AG04450 (cell line): ENCODE results near the gene ERP44. TPM values are rescaled to one million over a fixed set of nuclear protein-coding genes. Genes with fewer than 3 reads are reported as not detected.

Source experiments
- CTCF ChIA-PET: fragments of 300-600, 350-600 bp; formaldehyde crosslinking; extraction: SDS; loops from one replicate; lab custom pipeline; 2022; ENCODE audit warnings: antibody characterized with exemption, inconsistent platforms; lab: Charles Lee
- POLR2A ChIA-PET: fragments of 350-600 bp; formaldehyde crosslinking; extraction: SDS; loops from one replicate; lab custom pipeline; 2021; ENCODE audit warnings: antibody characterized with exemption, inconsistent platforms; lab: Yijun Ruan, JAX
- DNase-seq: peaks from one replicate; pipeline ENCODE4 v3.0.0-alpha.2; 2011; ENCODE audit warnings: low read depth, low spot score
- H3K27ac ChIP-seq: one replicate; pipeline ENCODE4 v1.5.1; 2012; ENCODE audit warnings: low read depth, low read length, control low read depth
- H3K27me3 ChIP-seq: one replicate; pipeline ENCODE4 v1.6.0; 2012; ENCODE audit warnings: low read length; ENCODE audit not compliant: control insufficient read depth, insufficient read depth
- H3K4me3 ChIP-seq: 2 replicates; pipeline ENCODE4 v1.5.1; 2011; ENCODE audit warnings: mild to moderate bottlenecking, low read depth, low read length, control low read depth
- H3K9me3 ChIP-seq: 2 replicates; pipeline ENCODE4 v1.5.1; 2012; ENCODE audit warnings: low read length; ENCODE audit not compliant: control insufficient read depth, insufficient read depth
- CTCF ChIP-seq: IDR thresholded peaks from 2 replicates; pipeline ENCODE4 v1.5.1; 2011; ENCODE audit warnings: low read depth, low read length, control low read depth, inconsistent platforms
- polyA plus RNA-seq: library from polyadenylated mRNA; depleted of rRNA; stranded (reverse); fragments of >200 nt; gene quantifications from 2 replicates; pipeline ENCODE4 v1.2.3, GENCODE V29; 2011

Gene ERP44
- polyA plus RNA-seq, 1 experiment: 28.0 TPM

- Histone ChIP-seq H3K4me3 (no peak overlapping the region), H3K27me3 (no peaks in the 10 kb centered on the region), H3K27ac (no peak overlapping the region), H3K9me3 (no peaks in the 10 kb centered on the region)
- ChIA-PET POLR2A (no interaction called here), CTCF (interaction anchor here (0.8 kb wide), 1 partner anchor 467 kb away, joined by 3 read pairs; no protein-coding TSS in a partner anchor)
- TF ChIP-seq CTCF: no peak
- DNase-seq: no peak
These were observed 35.9 kb upstream of the ERP44 start for GRCh38 chr9:100134731-100135130.

- no peak overlapping the region for H3K4me3 ChIP-seq
- no peaks in the 10 kb centered on the region for H3K9me3 ChIP-seq
- CTCF ChIA-PET: no interaction called here
- DNase-seq: no peak
- TF ChIP-seq CTCF: no peak
- H3K27me3 ChIP-seq: no peaks in the 10 kb centered on the region
- H3K27ac ChIP-seq: no peak overlapping the region
- POLR2A ChIA-PET: no interaction called here
These were observed 33.2 kb upstream of the ERP44 start for GRCh38 chr9:100131875-100132430.

GRCh38 chr9:100131216-100131615 lies 32.4 kb upstream of the ERP44 start:
- Histone ChIP-seq H3K27ac (no peak overlapping the region), H3K4me3 (no peak overlapping the region), H3K27me3 (no peaks in the 10 kb centered on the region), H3K9me3 (no peaks in the 10 kb centered on the region)
- CTCF ChIA-PET: interaction anchor here (0.6 to 0.7 kb wide), 2 partner anchors 9 to 465 kb away, joined by 3 read pairs; no protein-coding TSS in a partner anchor
- DNase-seq: no peak
- TF ChIP-seq CTCF: no peak
- POLR2A ChIA-PET: no interaction called here

GRCh38 chr9:100129772-100130171 lies 31.0 kb upstream of the ERP44 start:
- no peak for TF ChIP-seq CTCF
- H3K27me3 ChIP-seq: no peaks in the 10 kb centered on the region
- POLR2A ChIA-PET: no interaction called here
- no peak overlapping the region for H3K4me3 ChIP-seq
- no peak for DNase-seq
- CTCF ChIA-PET: no interaction called here
- H3K27ac ChIP-seq: no peak overlapping the region
- no peaks in the 10 kb centered on the region for H3K9me3 ChIP-seq

- peaks cover 4% of the 10 kb centered on the region; the same call in 1 of the 2 replicates for H3K9me3 ChIP-seq
- no peak overlapping the region for H3K27ac ChIP-seq
- POLR2A ChIA-PET: no interaction called here
- CTCF ChIA-PET: no interaction called here
- H3K4me3 ChIP-seq: no peak overlapping the region
- DNase-seq: no peak
- no peak for TF ChIP-seq CTCF
- no peaks in the 10 kb centered on the region for H3K27me3 ChIP-seq
These were observed 27.6 kb upstream of the ERP44 start for GRCh38 chr9:100126423-100126822.
